GM12873 (cell line): ENCODE measurements around the gene LZTS2.

ENCODE experiments used
- CTCF ChIP-seq: IDR thresholded peaks from 2 replicates; pipeline ENCODE4 v1.5.1; 2012; ENCODE audit warnings: low read depth, mild to moderate bottlenecking, moderate library complexity, low read length, control low read depth; ENCODE audit not compliant: insufficient read depth; ENCODE audit errors: missing control alignments

LZTS2 gene

GRCh38 chr10:101020427-101021075, 20.9 kb downstream of the LZTS2 start:
- no peak for TF ChIP-seq CTCF

DNA sequence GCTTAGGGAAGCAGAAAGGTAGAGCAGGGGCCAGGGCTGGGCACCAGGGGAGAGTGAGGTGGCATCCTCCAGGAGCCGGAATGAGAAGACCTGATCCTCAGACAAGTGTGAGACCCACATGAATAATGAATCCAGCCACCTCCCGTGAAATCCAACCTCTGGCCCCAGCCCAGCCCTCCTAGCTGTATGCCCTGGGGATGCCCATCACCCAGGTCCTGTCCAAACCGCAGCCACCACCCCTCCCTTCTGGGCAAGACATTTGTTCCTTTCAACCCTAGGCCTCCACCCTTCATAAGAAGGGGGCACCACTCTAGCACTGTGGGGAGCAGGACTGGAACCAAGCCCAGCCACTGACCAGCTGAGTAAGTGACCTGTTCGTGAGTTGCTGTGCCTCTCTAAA, 21.6 kb downstream of the LZTS2 start:
- TF ChIP-seq CTCF: no peak

DNA sequence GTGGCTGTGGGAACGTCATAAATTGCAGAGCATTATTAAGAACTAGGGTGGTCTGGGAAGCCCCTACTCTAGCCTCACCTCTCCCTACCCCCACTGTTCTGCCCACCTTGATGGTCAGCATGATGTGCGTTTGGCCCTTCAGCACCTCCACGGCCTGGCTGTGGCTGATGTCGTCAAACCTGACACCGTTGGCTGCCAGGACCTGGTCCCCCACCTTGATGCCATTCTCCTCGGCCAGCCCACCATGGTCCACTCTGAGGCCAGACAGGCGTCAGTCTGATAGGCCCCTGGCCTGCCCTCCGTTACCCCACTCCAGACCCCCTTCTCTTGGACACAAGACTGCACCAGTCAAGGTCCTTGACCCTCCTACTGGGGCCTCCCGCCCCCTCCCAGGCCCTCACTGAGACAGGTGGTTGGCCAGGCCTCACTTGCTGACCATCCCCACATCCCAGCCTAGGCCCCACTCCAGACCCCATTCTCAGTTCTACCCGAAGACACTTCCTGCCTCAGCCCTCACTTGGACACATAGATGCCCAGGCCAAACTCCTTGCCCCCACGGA, 22.2 kb downstream of the LZTS2 start:
- no peak for TF ChIP-seq CTCF

GRCh38 chr10:101022967-101023705, 23.5 kb downstream of the LZTS2 start:
- no peak for TF ChIP-seq CTCF

DNA sequence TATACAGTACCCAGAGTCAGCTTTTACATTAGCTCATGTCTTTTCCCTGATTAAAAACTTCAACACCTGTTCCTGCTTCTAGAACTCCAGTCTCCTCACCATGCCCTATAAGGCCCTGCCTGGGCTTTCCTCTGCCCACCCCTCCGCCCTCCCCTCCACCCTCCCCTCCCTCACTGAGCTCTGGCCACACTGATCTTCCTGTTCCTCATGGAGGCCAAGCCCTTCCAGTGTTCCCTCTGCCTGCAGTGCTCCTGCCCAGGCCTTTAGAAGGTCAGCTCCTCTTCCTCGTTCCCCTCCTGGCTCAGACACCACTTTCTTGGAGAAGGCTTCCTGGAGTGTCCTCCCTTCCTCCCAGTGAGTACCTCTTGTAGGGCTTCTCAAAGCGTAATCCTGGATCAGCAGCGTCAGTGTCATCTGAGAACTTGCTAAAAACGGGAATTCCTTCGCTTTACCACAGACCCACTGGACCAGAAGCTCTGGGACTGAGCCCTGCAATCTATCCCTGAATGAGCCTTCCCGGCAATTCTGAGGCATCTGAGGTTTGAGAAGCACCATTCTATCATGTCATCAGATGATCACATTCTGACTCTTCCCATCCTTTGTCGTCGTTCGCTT, 27.6 kb downstream of the LZTS2 start:
- no peak for TF ChIP-seq CTCF

- TF ChIP-seq CTCF: no peak
Observed at GRCh38 chr10:101028446-101029337, 29.1 kb downstream of the LZTS2 start.
